Measurements from ENCODE around the gene KIAA1671. TPM values are rescaled to one million over a fixed set of nuclear protein-coding genes. Genes with fewer than 3 reads are reported as not detected.

The KIAA1671 gene
- total and polyA plus RNA-seq, 2 of the 13 experiments (the other 11 are each of a cell fraction or from before 2014, with no cell fraction given), result 13.5 to 13.6 TPM

- Histone ChIP-seq H3K9ac (ENCODE audit: insufficient read depth, low read depth, low read length) (no peak overlapping the region), H3K4me1 (ENCODE audit: insufficient read depth, low read length) (peaks cover 4% of the 10 kb centered on the region), H3K27ac (ENCODE audit: extremely low read length, insufficient read depth, low read length) (no peak overlapping the region), H4K20me1 (ENCODE audit: insufficient read depth, low read length) (no peaks in the 10 kb centered on the region), H3K9me3 (ENCODE audit: low read length) (no peaks in the 10 kb centered on the region), H2AFZ (ENCODE audit: low read length) (no peak overlapping the region), H3K4me2 (ENCODE audit: low read depth, low read length) (no peak overlapping the region), H3K4me3 (replicated peaks in 1 of 3; ENCODE audit: insufficient read depth in 1 of 3, low read depth in 2 of 3, low read length in 3 of 3) (no peak overlapping the region), H3K36me3 (replicated peaks in 1 of 2; ENCODE audit: control insufficient read depth in 1 of 2, insufficient read depth in 2 of 2, low read length in 2 of 2) (peaks cover 5 to 29% of the 10 kb centered on the region in 2 experiments; a peak in 4 of 5 replicates), H3K79me2 (ENCODE audit: insufficient read depth, low read length) (no peaks in the 10 kb centered on the region), H3K27me3 (ENCODE audit: control insufficient read depth in 1 of 2, insufficient read depth in 2 of 2, low read length in 2 of 2) (no peaks in the 10 kb centered on the region)
- intact Hi-C loops (cut with micrococcal nuclease; ENCODE audit: unreplicated experiment), result no loop called here
- no TSS peak for BruUV-seq (replicated peaks)
- FAIRE-seq, result no peak
- DNase-seq (ENCODE audit: low spot score), result no peak
- POLR2A ChIA-PET, result no interaction called here
- no peak for TF ChIP-seq BATF2 (CRISPR knock-in tag; IDR thresholded peaks at IDR 0.05)
- no peak for TF ChIP-seq SETDB1 (CRISPR knock-in tag; IDR thresholded peaks at IDR 0.05; ENCODE audit: borderline replicate concordance)
- TF ChIP-seq ZBTB42 (CRISPR knock-in tag; IDR thresholded peaks at IDR 0.05), result no peak
- TF ChIP-seq, protein P1, sequence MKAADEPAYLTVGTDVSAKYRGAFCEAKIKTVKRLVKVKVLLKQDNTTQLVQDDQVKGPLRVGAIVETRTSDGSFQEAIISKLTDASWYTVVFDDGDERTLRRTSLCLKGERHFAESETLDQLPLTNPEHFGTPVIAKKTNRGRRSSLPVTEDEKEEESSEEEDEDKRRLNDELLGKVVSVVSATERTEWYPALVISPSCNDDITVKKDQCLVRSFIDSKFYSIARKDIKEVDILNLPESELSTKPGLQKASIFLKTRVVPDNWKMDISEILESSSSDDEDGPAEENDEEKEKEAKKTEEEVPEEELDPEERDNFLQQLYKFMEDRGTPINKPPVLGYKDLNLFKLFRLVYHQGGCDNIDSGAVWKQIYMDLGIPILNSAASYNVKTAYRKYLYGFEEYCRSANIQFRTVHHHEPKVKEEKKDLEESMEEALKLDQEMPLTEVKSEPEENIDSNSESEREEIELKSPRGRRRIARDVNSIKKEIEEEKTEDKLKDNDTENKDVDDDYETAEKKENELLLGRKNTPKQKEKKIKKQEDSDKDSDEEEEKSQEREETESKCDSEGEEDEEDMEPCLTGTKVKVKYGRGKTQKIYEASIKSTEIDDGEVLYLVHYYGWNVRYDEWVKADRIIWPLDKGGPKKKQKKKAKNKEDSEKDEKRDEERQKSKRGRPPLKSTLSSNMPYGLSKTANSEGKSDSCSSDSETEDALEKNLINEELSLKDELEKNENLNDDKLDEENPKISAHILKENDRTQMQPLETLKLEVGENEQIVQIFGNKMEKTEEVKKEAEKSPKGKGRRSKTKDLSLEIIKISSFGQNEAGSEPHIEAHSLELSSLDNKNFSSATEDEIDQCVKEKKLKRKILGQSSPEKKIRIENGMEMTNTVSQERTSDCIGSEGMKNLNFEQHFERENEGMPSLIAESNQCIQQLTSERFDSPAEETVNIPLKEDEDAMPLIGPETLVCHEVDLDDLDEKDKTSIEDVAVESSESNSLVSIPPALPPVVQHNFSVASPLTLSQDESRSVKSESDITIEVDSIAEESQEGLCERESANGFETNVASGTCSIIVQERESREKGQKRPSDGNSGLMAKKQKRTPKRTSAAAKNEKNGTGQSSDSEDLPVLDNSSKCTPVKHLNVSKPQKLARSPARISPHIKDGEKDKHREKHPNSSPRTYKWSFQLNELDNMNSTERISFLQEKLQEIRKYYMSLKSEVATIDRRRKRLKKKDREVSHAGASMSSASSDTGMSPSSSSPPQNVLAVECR (CRISPR knock-in tag; IDR thresholded peaks at IDR 0.05; ENCODE audit: borderline replicate concordance), result no peak
- no peak for TF ChIP-seq MAF1 (CRISPR knock-in tag; IDR thresholded peaks at IDR 0.05; ENCODE audit: borderline replicate concordance)
- no peak for TF ChIP-seq SSRP1 (CRISPR knock-in tag; IDR thresholded peaks at IDR 0.05)
- TF ChIP-seq SOX6 (IDR thresholded peaks at IDR 0.05), result no peak
- no peak for TF ChIP-seq SOX6 (CRISPR knock-in tag; IDR thresholded peaks at IDR 0.05)
- no peak for ATAC-seq
- in situ Hi-C loops (cut with HindIII; ENCODE audit: extremely low pct_ligation_motif_present, low pct_unique_long_range_greater_than_20kb), result loop anchor here (25.0 kb wide), 1 partner anchor 270 kb away; the partner anchor contains the start of gene PIWIL3
- WGBS (ENCODE audit: low lambda C conversion rate), result 100% methylated on average over 2 of the region's 2 CpGs
- CTCF ChIA-PET (ENCODE audit: low intra/inter-chr PET ratio, low total read pairs), result no interaction called here
Measured at GRCh38 chr22:25032066-25032465, 79.5 kb downstream of the KIAA1671 start.
